NCI-H748 treated with DMSO at 0.1 percent for 48 hours (cell line): ENCODE data around the gene RBMS1.
A peak's percentile ranks its signal among the peaks of the same experiment; 100 is the strongest.

Experiments
- DNase-seq: peaks from one replicate; lab custom pipeline; 2025; lab: John Stamatoyannopoulos, UW

RBMS1 gene

GRCh38 chr2:160278101-160278878 is 215.3 kb downstream of the RBMS1 start:
- peak; percentile 71 for DNase-seq

GRCh38 chr2:160277151-160277550 is 216.5 kb downstream of the RBMS1 start:
- no peak for DNase-seq

- DNase-seq: no peak
Observed at GRCh38 chr2:160275656-160276055, 218.0 kb downstream of the RBMS1 start.

DNA sequence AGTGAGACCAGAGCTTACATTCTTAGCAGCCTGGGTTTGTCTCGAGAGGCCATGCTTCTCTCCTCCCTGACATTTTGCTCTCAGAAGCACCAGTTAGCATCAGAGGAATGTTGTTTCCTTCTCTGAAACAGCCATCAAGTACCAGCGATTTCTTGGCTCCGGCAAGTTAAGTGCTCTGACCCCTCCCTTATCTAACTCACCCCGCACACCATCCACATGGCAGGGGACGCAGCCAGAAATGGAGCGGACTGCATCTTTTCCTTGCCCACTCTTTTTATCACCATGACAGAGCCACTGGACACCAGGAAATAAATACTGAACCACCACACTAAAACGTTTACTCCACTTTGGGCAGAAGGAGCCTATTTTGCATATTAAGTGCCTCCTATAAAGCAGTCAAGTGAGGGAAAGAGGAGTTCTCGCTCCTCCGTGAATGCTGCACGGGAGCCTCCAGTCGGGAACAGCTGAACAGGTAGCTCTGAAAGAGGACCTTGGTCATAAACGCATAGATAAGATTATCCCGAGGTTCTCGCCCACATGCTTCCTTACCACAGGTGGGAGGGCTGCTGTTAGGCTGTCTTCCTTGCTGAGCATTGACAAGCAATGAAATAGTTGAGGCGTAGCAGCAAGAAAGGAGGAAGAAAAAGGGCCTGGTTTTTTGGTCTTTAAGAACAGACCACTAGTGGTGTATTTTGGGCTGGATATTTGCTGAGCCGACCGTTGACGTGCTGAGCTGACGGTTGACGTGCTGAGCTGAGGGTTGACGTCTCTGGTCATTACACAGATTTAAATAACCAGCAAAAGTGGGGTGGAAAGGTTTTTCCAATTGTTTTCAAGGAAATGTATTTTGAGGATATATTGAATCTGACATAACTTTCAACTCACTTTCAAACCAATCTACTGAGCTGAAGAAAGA is 222.2 kb downstream of the RBMS1 start:
- no peak for DNase-seq

GRCh38 chr2:160270571-160271113 is 223.0 kb downstream of the RBMS1 start:
- DNase-seq: no peak

DNA sequence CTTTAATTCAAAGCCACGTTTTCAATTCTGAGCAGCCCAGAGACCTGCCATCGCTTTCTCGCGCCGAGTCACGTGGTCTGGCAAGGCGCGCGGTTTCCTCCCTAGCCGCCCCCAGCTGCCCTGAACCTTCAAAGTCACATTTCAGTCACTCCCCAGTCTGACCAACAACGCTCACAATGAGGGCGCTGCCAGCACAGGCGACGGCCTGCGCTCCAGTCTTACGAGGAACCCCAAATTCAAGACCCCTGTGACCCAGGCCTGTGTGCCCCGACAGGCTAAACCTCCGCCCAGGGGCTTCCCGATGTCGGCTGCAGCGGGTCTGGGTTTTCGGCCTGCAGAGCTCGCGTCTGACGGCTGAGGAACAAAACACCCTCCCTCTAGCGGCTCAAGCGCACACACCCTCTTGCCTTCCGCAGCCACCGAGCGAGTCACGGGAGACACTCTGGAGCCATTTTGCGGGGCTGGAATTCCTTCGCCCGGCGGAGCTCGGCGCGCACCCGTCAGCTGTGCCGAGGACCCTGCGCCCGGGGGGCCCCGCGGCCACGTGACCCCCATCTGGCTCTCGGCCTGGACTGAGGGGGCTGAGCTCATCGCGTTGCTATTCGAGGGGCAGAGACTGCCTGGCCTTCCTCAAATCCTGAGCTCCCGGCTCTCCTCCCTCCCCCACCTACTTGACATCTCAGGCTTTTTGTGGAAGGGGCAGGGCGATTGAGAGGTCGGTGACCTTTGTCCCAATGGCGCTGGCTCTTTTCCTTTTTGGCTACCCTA is 223.6 kb downstream of the RBMS1 start:
- DNase-seq: peak; percentile 66

DNA sequence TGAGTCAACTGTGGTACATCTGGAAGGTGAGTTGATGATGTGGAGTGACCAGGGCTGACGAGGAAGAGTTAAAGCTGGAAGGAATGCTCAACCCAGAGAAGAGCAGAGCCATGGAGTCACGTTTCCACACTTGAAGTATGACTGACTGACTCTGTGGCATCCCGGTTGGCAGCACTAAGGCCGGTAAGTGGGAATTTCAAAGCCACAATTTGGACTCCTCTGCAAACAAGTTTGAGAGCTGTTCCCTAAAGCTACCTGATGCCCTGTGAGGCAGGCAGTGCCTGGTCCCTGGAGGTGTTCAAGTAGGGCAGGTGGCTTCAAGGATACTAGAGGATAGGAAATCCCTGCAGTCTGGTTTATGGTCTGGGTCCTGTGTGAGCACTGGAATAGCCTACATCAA is 224.2 kb downstream of the RBMS1 start:
- DNase-seq: no peak

- no peak for DNase-seq
Observed at GRCh38 chr2:160268151-160268781, 225.3 kb downstream of the RBMS1 start.

DNA sequence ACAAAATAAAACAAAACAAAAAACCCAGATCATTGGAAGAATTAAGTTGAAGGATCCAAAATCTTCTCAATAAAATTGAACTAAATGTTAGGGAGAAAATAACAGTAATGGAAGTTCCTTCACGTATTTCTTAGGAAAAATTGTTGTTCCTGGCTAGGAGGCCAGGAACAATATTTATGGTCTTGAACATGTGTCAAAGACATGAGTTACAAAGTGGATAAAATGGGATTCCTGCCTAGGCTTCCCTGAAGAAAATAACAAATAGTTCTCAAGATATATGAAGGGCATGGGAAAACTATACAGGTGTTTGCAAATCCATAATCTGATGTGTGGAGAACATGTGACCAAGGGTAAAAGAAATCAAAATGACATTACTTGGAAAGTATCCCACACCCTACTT is 225.9 kb downstream of the RBMS1 start:
- DNase-seq: no peak

DNA sequence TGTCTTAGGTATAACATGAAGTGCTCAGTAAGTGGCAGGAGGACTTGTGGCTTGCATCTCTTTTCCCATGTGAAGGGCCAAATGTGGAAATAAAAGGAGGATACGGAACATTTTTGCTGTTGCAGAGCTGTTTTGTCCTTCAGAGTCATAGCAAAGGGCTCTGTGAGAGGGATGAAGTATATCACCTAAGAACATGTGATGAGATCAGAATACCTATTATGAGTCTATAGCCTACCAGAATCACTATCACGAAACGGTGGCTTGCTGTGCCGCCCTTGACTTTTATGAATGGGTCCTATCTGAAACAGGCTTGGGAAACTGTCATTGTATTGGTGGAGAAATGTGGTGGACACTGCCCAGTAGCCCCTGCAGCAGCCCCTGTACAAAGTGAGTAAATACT is 226.6 kb downstream of the RBMS1 start:
- no peak for DNase-seq

- no peak for DNase-seq
Observed at GRCh38 chr2:160266037-160266551, 227.5 kb downstream of the RBMS1 start.

DNA sequence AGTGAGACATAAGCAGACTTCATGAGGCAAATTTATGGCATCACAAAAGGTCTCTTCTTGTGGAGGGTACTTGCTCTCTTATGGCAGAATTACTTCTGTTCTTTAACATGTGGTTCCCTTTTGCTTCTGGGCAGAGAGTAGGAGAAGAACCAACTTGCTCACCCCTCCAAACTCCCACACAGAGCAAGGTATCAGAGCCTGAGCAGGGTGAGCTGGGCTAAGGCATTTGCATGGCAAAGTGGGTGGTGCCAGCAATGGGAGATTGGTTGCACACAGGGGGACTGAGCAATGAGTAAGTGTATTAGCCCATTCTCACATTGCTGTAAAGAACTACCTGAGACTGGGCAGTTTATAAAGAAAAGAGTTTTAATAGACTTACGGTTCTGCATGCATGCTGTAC is 229.3 kb downstream of the RBMS1 start:
- DNase-seq: no peak

- no peak for DNase-seq
Observed at GRCh38 chr2:160261732-160262131, 231.9 kb downstream of the RBMS1 start.

- no peak for DNase-seq
Observed at GRCh38 chr2:160258492-160258805, 235.2 kb downstream of the RBMS1 start.

DNA sequence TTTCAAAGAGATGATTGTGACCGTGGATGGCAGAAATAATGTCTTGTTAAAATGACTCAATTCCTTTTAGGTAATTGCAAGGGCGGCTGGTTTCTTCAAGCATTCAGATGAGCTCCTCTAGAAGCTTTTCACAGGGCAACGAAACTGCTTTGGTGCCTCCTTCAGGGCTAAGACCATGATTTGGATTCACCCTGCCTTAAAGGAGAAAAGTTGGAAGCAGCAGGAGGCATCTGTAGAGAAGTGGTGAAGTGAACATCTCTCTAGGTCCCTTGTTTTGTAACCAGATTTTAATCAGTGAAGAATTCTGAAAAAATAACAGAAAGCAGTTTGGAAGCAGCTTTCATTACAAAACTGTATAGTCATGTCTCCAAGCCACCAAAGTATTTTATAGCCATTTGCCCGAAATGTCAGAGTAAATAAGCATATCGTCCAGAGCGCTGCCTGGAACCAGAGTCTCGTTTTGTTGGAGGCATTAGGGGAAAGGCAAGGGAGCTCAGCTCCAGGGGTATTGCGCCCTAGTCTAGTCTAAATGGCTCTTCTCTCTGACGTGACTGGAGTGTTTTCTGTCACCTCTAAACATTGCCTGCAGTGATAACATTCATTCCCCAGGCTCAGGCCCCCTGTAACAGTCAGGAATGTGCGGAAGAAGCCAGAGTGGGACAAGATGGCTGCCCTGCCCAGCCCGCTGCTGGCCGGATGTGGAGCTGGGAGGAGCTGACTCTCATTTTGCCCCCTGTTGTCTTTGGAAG is 235.7 kb downstream of the RBMS1 start:
- DNase-seq: no peak

DNA sequence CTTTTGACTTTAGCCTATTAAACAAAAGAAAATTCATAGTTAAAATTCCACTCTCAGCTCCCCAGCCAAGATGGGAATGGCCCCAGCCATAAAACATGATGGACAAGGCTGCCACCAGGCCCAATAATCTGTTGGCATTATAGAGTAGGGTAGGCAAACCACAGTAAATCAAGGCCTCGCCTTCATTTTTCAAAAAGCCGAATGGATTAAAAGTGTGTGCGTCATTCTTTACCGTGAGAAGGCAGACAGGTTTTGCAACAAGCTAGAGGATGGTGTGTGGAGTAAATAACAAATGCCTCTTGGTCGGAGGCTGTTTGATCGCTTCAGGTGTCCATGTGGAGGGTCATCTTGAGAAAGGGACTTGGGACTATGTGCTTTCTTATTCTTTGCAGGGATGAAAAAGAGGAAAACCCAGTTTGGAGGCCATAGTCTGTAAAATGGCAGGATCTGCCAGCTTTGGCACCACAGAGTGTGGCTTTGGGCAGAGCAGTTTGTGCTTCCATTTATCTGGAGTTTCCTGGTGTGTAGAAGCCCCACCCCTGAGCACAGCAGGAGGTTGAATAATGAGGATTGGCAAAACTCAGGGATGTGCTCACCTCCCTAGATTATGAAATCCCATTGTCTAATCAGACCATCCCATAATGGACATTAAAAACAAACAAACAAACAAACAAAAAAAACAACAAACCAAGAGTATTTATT is 236.4 kb downstream of the RBMS1 start:
- no peak for DNase-seq

DNA sequence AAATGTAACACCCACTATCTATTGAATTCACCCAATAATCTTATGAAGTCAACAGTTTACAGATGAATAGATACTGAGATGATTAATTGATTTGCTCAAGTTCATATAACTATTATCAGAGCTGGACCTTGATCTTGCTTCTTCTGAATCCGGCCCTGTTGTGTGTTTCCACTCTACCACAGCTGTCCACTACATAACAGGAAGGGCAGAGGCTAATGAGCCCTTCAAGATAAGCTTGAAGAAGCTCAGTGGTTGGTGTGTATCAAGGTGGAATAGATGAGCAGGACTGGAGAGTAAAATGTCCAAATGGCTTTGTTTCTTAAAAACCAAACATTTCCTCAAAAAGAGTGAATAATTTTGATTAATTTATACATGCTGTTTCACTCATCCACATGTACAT is 237.1 kb downstream of the RBMS1 start:
- DNase-seq: no peak

DNA sequence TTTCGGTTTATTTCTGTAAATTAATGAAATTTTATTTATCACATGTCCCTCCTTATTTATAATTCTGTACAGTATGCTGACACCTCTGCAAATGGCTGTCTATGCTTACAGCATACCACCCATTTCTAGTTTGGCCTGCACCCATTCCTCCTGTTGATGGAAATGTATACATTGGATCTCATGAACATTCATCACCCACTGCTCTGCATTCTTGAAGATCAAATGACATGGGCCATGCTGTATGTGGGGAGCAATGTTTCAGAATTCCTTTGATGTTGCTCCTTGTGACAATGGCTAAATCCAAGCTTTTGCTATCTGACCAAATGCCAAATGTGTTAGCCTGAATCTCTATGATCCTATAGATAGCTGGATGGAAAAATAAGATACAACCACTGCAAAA is 238.2 kb downstream of the RBMS1 start:
- no peak for DNase-seq

- no peak for DNase-seq
Observed at GRCh38 chr2:160254189-160254762, 239.3 kb downstream of the RBMS1 start.
